Choroid plexus epithelial cell (primary cell): Measurements from ENCODE around the gene REEP2.

Experiments used
- DNase-seq: peaks from one replicate; pipeline ENCODE4 v3.0.0-alpha.2; 2010; ENCODE audit warnings: low read depth
- H3K4me3 ChIP-seq: 2 replicates; pipeline ENCODE4 v1.5.1; 2011; ENCODE audit warnings: low read depth, mild to moderate bottlenecking, control low read depth, low read length, moderate library complexity
- CTCF ChIP-seq: conservative IDR thresholded peaks from 2 replicates; pipeline ENCODE4 v1.5.1; 2011; ENCODE audit warnings: low read depth, mild to moderate bottlenecking, control low read depth, inconsistent platforms, low read length, moderate library complexity

The REEP2 gene

GRCh38 chr5:138491284-138491648 lies 52.4 kb downstream of the REEP2 start:
- H3K4me3 ChIP-seq, result peak overlapping the region; percentile 60
- TF ChIP-seq CTCF, result no peak
- DNase-seq, result no peak

- H3K4me3 ChIP-seq, result peak overlapping the region; percentile 60
- TF ChIP-seq CTCF, result peak; percentile 21
- DNase-seq, result peak; percentile 92
Measured at GRCh38 chr5:138491669-138492559, 53.1 kb downstream of the REEP2 start.

- H3K4me3 ChIP-seq, result peak overlapping the region; percentile 58
- DNase-seq, result no peak
- TF ChIP-seq CTCF, result no peak
Measured at GRCh38 chr5:138492560-138493045, 53.7 kb downstream of the REEP2 start.

- no peak overlapping the region for H3K4me3 ChIP-seq
- DNase-seq, result no peak
- no peak for TF ChIP-seq CTCF
Measured at GRCh38 chr5:138495351-138495750, 56.5 kb downstream of the REEP2 start.
